HG02943 (cell line): ENCODE data around the gene TMEM168.
"Not testable (repeated sequence)": the region's sequence is repeated elsewhere in the genome, so short reads cannot be mapped to it uniquely, and the experiment has no call there.

Experiments used
- ATAC-seq: cut with Tn5 transposase; IDR thresholded peaks from one replicate; pipeline ENCODE4 v1.9.1; 2021; ENCODE audit warnings: mild to moderate bottlenecking, low read depth, moderate library complexity; ENCODE audit not compliant: unreplicated experiment

TMEM168 gene

GRCh38 chr7:112781558-112781957, 8.6 kb downstream of the TMEM168 start:
- no peak for ATAC-seq

GRCh38 chr7:112781110-112781509, 9.1 kb downstream of the TMEM168 start:
- no peak for ATAC-seq

GRCh38 chr7:112779667-112780066, 10.5 kb downstream of the TMEM168 start:
- ATAC-seq = no peak

- ATAC-seq = no peak
Measured at GRCh38 chr7:112777406-112777805, 12.8 kb downstream of the TMEM168 start.

GRCh38 chr7:112771166-112771565, 19.0 kb downstream of the TMEM168 start:
- no peak for ATAC-seq

- no peak for ATAC-seq
Measured at GRCh38 chr7:112770051-112770450, 20.1 kb downstream of the TMEM168 start.

GRCh38 chr7:112765105-112765504, 25.1 kb downstream of the TMEM168 start:
- no peak for ATAC-seq

GRCh38 chr7:112763996-112764395, 26.2 kb downstream of the TMEM168 start:
- no peak for ATAC-seq

- no peak for ATAC-seq
Measured at GRCh38 chr7:112763298-112763697, 26.9 kb downstream of the TMEM168 start.

- ATAC-seq = no peak
Measured at GRCh38 chr7:112759905-112760304, 30.3 kb downstream of the TMEM168 start.

- ATAC-seq = peak; percentile 63
Measured at GRCh38 chr7:112757337-112757736, 32.9 kb downstream of the TMEM168 start.

GRCh38 chr7:112753298-112753697, 36.9 kb downstream of the TMEM168 start:
- no peak for ATAC-seq

GRCh38 chr7:112752576-112752975, 37.6 kb downstream of the TMEM168 start:
- no peak for ATAC-seq

- no peak for ATAC-seq
Measured at GRCh38 chr7:112749775-112750174, 40.4 kb downstream of the TMEM168 start.

- no peak for ATAC-seq
Measured at GRCh38 chr7:112748381-112748780, 41.8 kb downstream of the TMEM168 start.

- ATAC-seq = no peak
Measured at GRCh38 chr7:112745635-112746034, 44.6 kb downstream of the TMEM168 start.

GRCh38 chr7:112744818-112745217, 45.4 kb downstream of the TMEM168 start:
- no peak for ATAC-seq

GRCh38 chr7:112743811-112744210, 46.4 kb downstream of the TMEM168 start:
- ATAC-seq = no peak

- no peak for ATAC-seq
Measured at GRCh38 chr7:112740667-112741066, 49.5 kb downstream of the TMEM168 start.

GRCh38 chr7:112739436-112740180, 50.6 kb downstream of the TMEM168 start:
- no peak for ATAC-seq

- no peak for ATAC-seq
Measured at GRCh38 chr7:112735261-112735660, 54.9 kb downstream of the TMEM168 start.

GRCh38 chr7:112731324-112731723, 58.9 kb downstream of the TMEM168 start:
- ATAC-seq = not testable (repeated sequence)

GRCh38 chr7:112726076-112726475, 64.1 kb downstream of the TMEM168 start:
- ATAC-seq = no peak
